ENCODE data around the gene TAAR8.
"Not testable (repeated sequence)": the region's sequence is repeated elsewhere in the genome, so short reads cannot be mapped to it uniquely, and the experiment has no call there.

TAAR8 gene

GRCh38 chr6:132548746-132549463 is 3.6 kb upstream of the TAAR8 start:
- DNase-seq (ENCODE audit: low read depth in 2 of 2), result no peak

- DNase-seq (ENCODE audit: low read depth in 2 of 2), result no peak
Observed at GRCh38 chr6:132551214-132551613, 1.3 kb upstream of the TAAR8 start.

GRCh38 chr6:132560087-132560486 is 7.6 kb downstream of the TAAR8 start:
- DNase-seq (ENCODE audit: low read depth in 2 of 2), result not testable (repeated sequence)

GRCh38 chr6:132566404-132566803 is 13.9 kb downstream of the TAAR8 start:
- no peak for DNase-seq (ENCODE audit: low read depth in 2 of 2)

GRCh38 chr6:132567566-132567965 is 15.1 kb downstream of the TAAR8 start:
- DNase-seq (ENCODE audit: low read depth in 2 of 2), result no peak

- no peak for DNase-seq (ENCODE audit: low read depth in 2 of 2)
Observed at GRCh38 chr6:132568611-132569010, 16.1 kb downstream of the TAAR8 start.

- no peak for DNase-seq (ENCODE audit: low read depth in 2 of 2)
Observed at GRCh38 chr6:132569170-132569569, 16.7 kb downstream of the TAAR8 start.

GRCh38 chr6:132570221-132570777 is 17.8 kb downstream of the TAAR8 start, which contains the start of gene TAAR6:
Gene TAAR6 (plus strand): TSS chr6:132570322. CDS start chr6:132570322, 0 bp downstream.
- no peak for DNase-seq (ENCODE audit: low read depth in 2 of 2)

GRCh38 chr6:132571774-132572173 is 19.3 kb downstream of the TAAR8 start:
- no peak for DNase-seq (ENCODE audit: low read depth in 2 of 2)

GRCh38 chr6:132584698-132585097 is 32.2 kb downstream of the TAAR8 start:
- DNase-seq (ENCODE audit: low read depth in 2 of 2), result no peak

GRCh38 chr6:132587424-132587823 is 35.0 kb downstream of the TAAR8 start:
- no peak for DNase-seq (ENCODE audit: low read depth in 2 of 2)

GRCh38 chr6:132589454-132589853 is 37.0 kb downstream of the TAAR8 start, which contains the start of gene TAAR5:
Gene TAAR5 (minus strand): TSS chr6:132589741. CDS start chr6:132589686, 55 bp downstream.
- DNase-seq (ENCODE audit: low read depth in 2 of 2), result no peak

- DNase-seq (ENCODE audit: low read depth in 2 of 2), result no peak
Observed at GRCh38 chr6:132590362-132590761, 37.9 kb downstream of the TAAR8 start.

- DNase-seq (ENCODE audit: low read depth in 2 of 2), result no peak
Observed at GRCh38 chr6:132592855-132593254, 40.4 kb downstream of the TAAR8 start.

GRCh38 chr6:132596201-132596600 is 43.7 kb downstream of the TAAR8 start:
- DNase-seq (ENCODE audit: low read depth in 2 of 2), result no peak

GRCh38 chr6:132598473-132598872 is 46.0 kb downstream of the TAAR8 start:
- DNase-seq (ENCODE audit: low read depth in 2 of 2), result no peak

- DNase-seq (ENCODE audit: low read depth in 2 of 2), result not testable (repeated sequence)
Observed at GRCh38 chr6:132600900-132601299, 48.4 kb downstream of the TAAR8 start.

Measured in stimulated activated CD4-positive, alpha-beta T cell treated with anti-CD3 and anti-CD28 coated beads, Interleukin-1b, Interleukin-23, amount 100 ng/mL, for 4 hours (primary cell).